Ascending aorta (tissue), 2 donors: ENCODE data around the gene CCNH. TPM values are rescaled to one million over a fixed set of nuclear protein-coding genes. Genes with fewer than 3 reads are reported as not detected.

Source experiments
- DNase-seq, 2 donors: peaks; one replicate each; pipeline ENCODE4 v3.0.0-alpha.2; 2019; ENCODE audit warnings: low spot score in 2 of 2
- H3K27ac ChIP-seq, 2 donors: fragments of 200-600 bp; sonication (generic); one replicate each; pipeline ENCODE4 v1.5.1; 2016 to 2017; ENCODE audit warnings: mild to moderate bottlenecking in 1 of 2
- H3K27me3 ChIP-seq: fragments of 200-600 bp; sonication (generic); one replicate; pipeline ENCODE4 v1.5.1; 2017
- H3K36me3 ChIP-seq, 2 donors: fragments of 200-600 bp; sonication (generic); one replicate each; pipeline ENCODE4 v1.5.1; 2016
- H3K4me1 ChIP-seq, 2 donors: fragments of 200-600 bp; sonication (generic); one replicate each; pipeline ENCODE4 v1.5.1; 2016 to 2017; ENCODE audit warnings: mild to moderate bottlenecking in 1 of 2
- H3K4me3 ChIP-seq, 2 donors: fragments of 200-600 bp; sonication (generic); one replicate each; pipeline ENCODE4 v1.5.1; 2016 to 2017; ENCODE audit warnings: mild to moderate bottlenecking in 1 of 2
- H3K9me3 ChIP-seq, 2 donors: fragments of 200-600 bp; sonication (generic); one replicate each; pipeline ENCODE4 v1.5.1; 2016
- CTCF ChIP-seq, 3 experiments: fragments of 200-600 bp in 2 of 3; fragments of 450-650 bp in 1 of 3; sonication (generic) in 2 of 3; IDR thresholded peaks; one replicate each; pipeline ENCODE4 v1.5.1; 2016 to 2019; ENCODE audit warnings: antibody characterized with exemption in 3 of 3, mild to moderate bottlenecking in 1 of 3, moderate library complexity in 1 of 3
- intact Hi-C: fragments of 100-400 bp; cut with DNase I; formaldehyde crosslinking; loops from one replicate; pipeline ENCODE4 v1.15.1; 2023
- total RNA-seq: library from RNA; depleted of rRNA; stranded (reverse); fragments of >200 nt; gene quantifications from one replicate; pipeline ENCODE4 v1.1.0, GENCODE V29; 2016

Gene CCNH
- total RNA-seq, 1 donor from 2014 or later, result 65.7 TPM

DNA sequence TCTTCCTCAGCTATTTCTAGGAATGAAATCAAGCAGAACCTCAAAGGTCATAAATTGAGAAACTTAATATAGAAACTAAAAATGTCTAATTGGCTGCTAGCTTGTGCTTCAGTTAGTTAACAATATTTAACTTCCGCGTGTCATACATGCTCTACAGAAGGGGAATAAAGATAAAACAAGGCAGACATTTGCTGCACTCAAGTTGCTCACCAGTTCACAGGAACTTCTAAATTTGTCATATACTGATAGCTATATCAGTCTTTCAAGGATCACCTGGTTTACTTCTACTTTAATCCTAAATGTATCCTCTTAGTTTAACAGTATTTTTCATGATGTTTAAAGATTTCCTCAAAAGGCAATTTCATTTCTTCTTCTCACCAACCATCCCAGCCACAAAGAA, 8.4 kb downstream of the CCNH start:
- peaks cover 0 to 5% of the 10 kb centered on the region in 2 donors for H3K4me1 ChIP-seq
- TF ChIP-seq CTCF (IDR thresholded peaks at IDR 0.05), result no peak
- H3K9me3 ChIP-seq, result no peaks in the 10 kb centered on the region
- peaks cover 31 to 72% of the 10 kb centered on the region in 2 donors for H3K36me3 ChIP-seq
- intact Hi-C loops, result no loop called here
- DNase-seq, result no peak
- H3K4me3 ChIP-seq, result no peak overlapping the region
- no peak overlapping the region for H3K27ac ChIP-seq
- no peaks in the 10 kb centered on the region for H3K27me3 ChIP-seq

DNA sequence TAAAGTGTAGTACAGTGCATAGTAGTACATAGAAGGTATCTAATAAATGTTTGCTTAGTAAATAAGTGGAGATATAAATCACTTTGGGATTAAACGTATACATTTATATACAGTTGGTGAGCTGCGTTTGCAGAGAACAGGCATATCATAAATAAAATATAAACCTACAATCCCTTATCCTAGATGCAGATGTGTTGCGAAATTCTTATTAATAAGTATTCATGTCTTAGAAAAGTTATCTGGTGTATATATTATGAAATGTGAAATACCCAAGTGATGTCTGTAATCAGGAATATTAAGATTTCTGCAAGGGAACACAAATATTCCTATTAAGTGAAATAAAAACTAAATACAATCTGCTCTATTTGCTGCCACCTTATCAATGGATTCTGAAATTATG, 8.8 kb downstream of the CCNH start:
- Histone ChIP-seq H3K27ac (no peak overlapping the region), H3K27me3 (no peaks in the 10 kb centered on the region), H3K4me1 (peaks cover 0 to 5% of the 10 kb centered on the region in 2 donors), H3K36me3 (peaks cover 34 to 74% of the 10 kb centered on the region in 2 donors), H3K9me3 (no peaks in the 10 kb centered on the region), H3K4me3 (no peak overlapping the region)
- no peak for TF ChIP-seq CTCF (IDR thresholded peaks at IDR 0.05)
- intact Hi-C loops, result no loop called here
- DNase-seq, result no peak

- no peak for DNase-seq
- Histone ChIP-seq H3K27ac (no peak overlapping the region), H3K4me1 (peaks cover 0 to 5% of the 10 kb centered on the region in 2 donors), H3K27me3 (no peaks in the 10 kb centered on the region), H3K36me3 (peaks cover 39 to 74% of the 10 kb centered on the region in 2 donors), H3K4me3 (no peak overlapping the region), H3K9me3 (no peaks in the 10 kb centered on the region)
- TF ChIP-seq CTCF (IDR thresholded peaks at IDR 0.05), result no peak
- intact Hi-C loops, result no loop called here
Observed at GRCh38 chr5:87403409-87403808, 9.3 kb downstream of the CCNH start.

- Histone ChIP-seq H3K9me3 (no peaks in the 10 kb centered on the region), H3K4me1 (peaks cover 0 to 5% of the 10 kb centered on the region in 2 donors), H3K27me3 (no peaks in the 10 kb centered on the region), H3K4me3 (no peak overlapping the region), H3K36me3 (peaks cover 35 to 73% of the 10 kb centered on the region in 2 donors), H3K27ac (no peak overlapping the region)
- DNase-seq, result no peak
- intact Hi-C loops, result loop anchor here (1.0 kb wide), 1 partner anchor 331 kb away; no protein-coding TSS in a partner anchor
- TF ChIP-seq CTCF (IDR thresholded peaks at IDR 0.05), result no peak
Observed at GRCh38 chr5:87401626-87402025, 11.1 kb downstream of the CCNH start.

- Histone ChIP-seq H3K4me3 (no peak overlapping the region), H3K27ac (no peak overlapping the region), H3K27me3 (no peaks in the 10 kb centered on the region), H3K36me3 (peaks cover 38 to 71% of the 10 kb centered on the region in 2 donors), H3K4me1 (peaks cover 0 to 5% of the 10 kb centered on the region in 2 donors), H3K9me3 (no peaks in the 10 kb centered on the region)
- peak; percentile 33 to 71 (median 63) for TF ChIP-seq CTCF (IDR thresholded peaks at IDR 0.05)
- intact Hi-C loops, result no loop called here
- no peak for DNase-seq
Observed at GRCh38 chr5:87400305-87400899, 12.3 kb downstream of the CCNH start.
